Activated CD4-positive, alpha-beta T cell treated with anti-CD3 and anti-CD28 coated beads, Interleukin-2, Interleukin-4, amounts not matched to agents 100 ng/mL and 50 ng/mL, durations not matched to agents 16 hours and 8 hours (primary cell): Measurements from ENCODE around the gene PPP1R14C.
A peak's percentile ranks its signal among the peaks of the same experiment; 100 is the strongest.

Experiments used
- DNase-seq: peaks from one replicate; pipeline ENCODE4 v3.0.0-alpha.2; 2020; ENCODE audit warnings: low spot score

The PPP1R14C gene

DNA sequence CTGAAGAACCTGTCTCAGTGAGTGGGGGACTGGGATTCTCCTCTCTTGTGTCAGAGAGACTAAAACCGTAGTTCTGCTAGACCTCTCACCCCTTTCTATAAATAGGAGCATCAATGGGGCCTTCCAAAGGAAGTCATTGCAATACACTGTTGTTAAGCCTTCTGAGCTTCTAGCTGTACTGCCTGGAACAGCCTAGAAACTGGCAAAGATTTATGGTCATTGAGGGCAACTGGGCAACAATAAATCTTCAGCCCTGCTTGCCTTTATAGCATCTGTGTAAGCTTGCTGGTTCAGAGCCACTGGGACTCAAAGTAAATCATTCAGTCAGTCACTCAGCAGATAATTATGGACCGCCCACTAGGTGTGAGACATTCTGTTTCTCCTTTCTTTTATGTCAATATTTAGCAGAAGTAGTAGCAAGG is 53.2 kb downstream of the PPP1R14C start:
- no peak for DNase-seq

DNA sequence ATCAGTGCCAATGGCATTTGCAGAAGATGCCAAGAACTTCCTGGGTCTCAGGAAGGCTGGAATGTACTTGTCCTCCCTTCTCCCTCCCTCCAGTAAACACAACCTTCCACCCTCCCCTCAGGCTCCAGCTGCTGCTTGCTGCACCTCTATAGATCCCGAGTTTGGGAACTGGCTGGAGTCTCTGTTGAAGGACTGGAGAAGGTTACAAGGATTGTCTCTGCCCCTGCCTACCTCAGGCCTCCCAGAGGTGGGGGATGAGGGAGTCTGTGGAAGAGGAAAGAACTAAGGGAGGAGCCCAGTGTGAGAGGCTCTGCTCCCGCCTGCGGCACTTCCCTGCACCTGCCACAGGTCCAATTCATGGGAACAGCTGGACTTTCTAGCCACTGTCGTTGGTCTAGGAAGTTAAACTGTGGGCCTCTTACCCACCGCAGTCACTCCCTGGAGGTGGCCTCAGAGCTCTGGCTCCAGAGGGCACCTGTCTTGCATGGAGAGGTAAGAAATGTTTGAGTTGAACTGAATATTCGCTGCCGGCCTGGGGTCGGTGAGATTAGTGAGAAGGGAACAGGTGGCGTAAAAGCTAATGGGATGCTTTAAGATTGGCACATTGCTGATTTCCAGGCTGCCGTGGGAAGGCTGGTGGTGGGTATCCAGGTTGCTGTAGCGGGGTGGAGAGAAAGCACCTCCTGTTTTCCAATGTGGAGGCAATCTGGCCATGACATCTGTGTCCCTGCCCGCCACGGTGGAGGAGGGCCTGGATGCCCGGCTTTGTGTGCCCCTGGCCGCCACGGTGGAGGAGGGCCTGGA is 54.3 kb downstream of the PPP1R14C start:
- DNase-seq = no peak

DNA sequence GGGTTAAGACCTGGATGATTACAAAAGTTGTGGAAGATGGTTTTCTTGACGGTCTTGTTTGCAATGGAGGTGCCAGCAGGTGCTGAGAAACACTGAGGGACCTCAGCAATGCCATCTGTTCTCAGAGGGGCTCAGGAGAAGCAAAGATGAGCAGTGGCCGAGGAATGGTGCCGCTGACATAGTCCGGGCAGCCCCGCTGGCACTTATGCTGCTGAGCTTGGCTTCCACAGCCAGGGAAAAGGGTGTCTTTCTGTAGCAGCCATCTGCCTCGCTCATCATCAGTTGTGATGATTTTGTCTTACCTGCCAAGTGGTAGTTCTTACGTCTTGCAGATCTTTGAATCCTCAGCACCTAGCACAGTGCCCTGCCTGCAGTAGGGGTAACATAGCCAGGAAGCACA is 55.7 kb downstream of the PPP1R14C start:
- DNase-seq = no peak

DNA sequence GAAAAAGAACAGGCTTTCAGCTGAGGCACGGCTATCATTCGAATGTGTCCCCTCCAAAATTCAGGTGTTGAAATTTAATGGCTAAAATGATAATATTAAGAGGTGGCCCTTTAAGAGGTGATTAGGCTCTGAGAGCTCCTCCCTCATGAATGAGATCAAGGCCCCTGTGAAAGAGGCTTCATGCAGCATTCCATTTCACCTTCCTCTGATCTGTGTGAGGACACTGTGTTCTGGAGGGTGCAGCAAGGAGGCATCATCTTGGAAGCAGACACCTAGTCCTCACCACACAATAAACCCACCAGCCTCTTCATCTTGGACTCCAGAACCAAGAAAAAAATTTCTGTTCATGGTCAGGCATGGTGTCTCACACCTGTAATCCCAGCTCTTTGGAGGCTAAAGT is 56.4 kb downstream of the PPP1R14C start:
- DNase-seq = no peak

DNA sequence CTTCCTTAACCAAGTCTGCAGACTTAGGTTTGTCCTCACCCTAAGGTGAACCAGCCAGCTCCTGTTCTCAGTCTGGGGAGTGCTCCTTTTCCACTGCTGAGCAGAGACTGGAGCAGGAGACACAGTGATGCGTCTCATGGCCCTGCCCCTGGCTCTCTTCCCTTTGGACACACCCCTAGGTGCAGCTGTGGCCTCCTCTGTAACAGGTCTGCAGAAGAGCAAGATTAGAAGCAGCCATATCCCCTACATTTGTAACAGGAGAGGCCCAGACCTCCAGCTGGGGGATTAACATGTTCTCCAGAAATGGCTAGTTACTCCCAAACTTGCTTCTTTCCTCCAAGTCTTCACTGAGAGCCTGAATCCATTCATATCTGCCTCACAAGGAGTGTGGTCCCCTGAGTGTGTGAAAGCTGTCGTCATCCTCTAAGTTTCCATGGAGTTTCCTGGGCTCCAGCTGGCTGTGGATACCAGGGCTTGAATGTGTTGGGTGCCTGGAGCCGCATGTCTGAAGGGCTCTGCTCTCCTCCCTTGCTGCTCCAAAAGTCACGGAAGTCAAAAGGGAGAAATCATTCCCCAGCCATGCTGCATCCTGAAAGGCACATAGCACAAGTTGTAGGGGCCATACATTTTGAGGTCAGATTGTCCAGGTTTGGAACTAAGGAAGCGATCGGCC is 57.7 kb downstream of the PPP1R14C start:
- DNase-seq = no peak

DNA sequence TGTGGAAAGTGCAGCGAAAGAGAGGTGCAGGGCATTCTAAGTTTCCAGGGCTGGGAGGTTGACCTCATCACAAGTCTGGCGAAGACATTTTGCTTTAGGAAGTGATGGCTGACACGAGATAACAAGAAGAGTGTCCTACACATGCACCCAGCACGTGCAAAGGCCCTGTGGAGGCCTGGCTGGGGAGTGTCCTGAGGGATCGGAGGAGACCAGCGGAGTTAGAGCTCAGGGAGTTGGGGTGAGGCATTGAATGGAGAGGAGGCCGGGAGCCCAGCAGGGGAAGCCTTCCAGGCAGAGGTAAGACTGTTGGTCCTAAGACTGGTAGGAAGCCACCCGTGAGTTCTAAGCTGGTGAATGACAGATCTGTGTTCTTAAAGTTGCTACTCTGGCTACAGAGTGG is 58.4 kb downstream of the PPP1R14C start:
- DNase-seq = no peak

DNA sequence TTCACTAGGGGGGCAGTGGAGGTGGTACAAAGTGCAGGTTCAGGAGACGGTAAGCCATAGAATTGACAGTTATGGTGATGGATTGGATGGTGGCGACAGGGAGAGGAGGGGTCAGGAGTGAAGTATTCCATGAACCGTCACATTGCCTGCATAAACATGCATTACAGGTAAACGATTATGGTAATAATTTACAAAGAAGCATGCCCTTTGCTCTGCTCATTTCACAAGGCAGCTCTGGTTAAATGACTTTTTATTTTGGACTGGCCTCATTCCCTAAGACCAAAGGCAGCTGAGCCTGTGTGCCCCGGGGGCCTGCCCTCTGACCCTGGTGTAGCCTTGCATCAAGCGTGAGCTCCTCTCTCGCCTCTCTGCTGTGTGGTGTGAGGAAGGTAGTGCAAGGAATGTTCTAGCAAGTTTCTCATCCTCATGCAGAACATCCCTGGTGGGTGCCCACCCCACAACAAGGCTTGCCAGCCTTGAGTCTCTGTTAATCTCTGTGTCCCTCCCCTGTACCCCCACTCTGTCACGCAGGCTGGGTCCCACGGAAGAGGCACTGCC is 59.0 kb downstream of the PPP1R14C start:
- DNase-seq = no peak

DNA sequence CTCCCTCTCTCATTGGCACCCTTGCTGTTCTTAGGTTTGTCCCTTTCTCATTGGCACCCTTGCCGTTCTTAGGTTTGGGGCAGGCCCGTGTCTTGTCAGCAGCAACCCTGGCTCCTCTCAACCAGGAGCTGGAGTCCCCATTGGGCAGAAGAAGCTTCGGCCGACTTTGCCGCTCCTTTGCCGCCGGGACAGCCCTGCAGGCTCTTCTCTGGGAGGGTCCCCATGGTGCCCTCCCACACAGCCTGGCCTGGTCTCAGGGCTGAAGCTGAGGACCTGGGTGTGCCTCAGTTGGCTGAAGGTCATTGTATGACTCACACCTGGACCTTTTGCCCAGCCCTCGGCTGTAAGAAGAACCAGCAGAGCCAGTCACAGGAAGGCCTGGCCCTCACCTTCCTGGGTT is 59.6 kb downstream of the PPP1R14C start:
- no peak for DNase-seq

DNA sequence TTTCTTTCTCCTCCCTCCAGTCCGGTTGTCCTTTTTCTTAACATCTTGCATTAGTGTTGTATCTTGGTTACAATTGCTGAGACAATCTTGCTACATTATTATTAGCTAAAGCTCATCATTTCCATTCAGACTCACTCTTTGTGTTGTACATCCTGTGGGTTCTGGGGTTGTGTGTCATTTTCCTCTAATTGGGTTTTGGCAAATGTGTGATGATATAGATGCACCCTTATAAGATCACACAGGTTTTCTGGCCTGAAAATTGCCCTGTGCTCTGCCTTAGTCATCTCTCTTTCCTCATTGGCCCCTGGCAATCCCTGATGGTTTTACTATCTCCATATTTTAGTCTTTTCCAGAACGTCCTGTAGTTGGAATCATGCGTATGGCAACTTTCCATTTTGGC is 60.1 kb downstream of the PPP1R14C start:
- DNase-seq = no peak

DNA sequence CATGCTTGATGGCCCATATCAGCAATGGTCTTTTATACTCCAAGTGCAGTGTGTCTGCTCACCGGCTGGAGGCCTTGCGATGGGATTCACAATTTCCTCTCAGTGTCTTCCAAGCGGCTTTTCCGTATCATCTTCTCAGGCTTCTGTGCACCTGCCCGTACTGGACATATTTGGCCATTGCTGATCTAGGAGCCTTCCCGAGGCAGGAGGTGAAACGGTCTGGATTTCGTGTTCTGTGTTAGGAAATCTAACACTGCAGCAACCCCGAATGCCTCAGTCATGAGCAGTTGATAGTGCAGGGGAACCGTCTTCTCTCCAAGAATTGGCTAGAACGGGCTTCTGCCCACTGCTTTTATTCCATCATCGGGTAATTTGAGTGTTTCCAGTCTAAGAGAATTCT is 60.5 kb downstream of the PPP1R14C start:
- DNase-seq = no peak

DNA sequence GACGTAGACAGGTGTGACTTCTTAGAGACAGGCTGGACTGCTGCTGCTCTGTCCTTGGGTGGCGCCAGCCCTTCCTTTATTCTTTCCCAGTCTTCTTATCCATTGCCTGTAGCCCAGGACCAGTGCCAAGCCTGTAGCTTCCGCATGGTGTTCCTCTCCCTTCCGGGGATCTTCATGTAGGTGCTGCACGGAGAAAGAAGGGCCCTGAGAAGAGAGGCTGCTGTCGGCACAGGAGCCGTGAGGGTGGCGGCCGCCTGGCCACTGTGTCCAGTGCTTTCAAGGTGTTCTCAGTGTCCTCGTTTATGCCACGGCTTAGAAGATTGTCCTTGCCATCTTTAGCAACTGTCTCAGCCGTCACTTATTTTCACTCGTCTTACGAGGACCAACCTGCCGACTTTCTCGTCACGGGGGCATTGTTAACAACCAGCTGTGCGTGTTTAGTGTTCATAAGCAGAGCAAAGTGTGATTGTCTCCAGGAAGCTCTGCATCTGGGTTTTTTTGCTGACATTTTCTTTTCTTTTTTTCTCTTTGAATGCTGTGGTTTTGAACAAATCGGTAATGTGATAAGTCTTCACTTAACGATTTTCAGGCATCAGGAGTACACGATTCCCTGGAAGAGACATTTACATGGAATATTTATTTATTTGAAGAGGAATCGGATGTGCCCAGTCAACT is 61.2 kb downstream of the PPP1R14C start:
- DNase-seq = no peak

DNA sequence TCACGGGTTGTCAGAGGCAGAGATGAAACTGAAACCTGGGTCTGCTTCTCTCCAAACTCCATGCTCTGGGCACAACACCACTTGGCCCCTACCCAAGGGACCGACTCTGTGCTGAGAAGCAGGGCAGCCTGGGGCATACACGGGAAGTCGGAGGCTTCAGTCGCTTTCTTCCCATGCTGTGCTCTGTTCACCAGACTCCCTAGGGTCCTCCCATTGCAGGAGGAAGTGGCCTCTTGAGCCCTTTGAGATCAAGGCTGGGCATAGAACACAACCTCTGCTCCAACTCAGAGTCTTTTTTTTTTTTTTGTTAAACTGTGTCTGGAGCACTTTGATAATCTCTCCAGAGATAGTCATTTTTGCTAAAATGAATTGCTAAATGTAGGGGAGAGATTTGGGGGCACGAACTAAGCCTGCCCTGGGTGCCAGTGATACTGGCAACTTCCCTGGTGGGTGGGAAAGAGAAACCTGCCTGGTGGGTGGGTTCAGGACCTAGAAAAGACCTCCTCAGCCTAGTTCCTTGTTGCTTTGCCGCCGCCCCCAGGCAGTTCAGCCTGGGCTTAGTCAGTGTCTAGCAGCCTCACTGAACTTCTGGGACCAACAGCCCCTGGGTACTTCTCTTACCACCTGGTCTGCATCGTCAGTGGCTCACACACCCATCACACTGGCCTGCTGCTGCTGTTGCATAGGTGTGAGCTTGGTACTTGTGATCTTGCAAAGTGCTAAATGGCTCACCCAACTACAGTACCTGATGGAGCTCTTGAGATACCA is 62.0 kb downstream of the PPP1R14C start:
- DNase-seq = no peak

DNA sequence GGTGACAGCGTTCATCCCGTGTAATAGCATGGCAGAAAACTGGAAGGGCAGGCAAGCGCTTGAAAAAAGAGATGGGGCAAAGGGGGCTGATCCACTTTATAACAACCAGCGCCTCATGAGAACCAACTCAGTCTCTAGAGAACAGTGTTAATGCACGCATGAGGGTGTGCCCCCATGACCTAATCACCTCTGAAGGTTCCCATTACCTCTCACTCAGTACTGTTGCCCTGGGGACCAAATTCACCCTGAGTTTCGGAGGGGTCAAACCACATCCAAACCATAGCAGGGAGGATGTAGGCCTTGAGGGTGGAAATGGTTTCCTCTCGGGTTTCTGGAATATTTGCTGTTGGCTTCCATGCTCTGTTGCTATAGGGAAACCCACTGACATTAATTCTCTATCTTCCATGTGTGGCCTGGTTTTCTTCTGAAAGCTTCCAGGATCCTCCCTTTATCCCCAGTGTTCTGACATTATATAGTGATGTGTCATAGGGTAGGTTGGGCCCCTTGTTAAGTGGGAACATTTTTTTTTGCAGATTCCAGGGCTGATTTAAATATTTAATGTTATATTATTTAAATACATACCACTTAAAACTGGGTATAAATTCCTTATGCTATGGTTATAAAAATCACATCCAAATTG is 65.2 kb downstream of the PPP1R14C start:
- no peak for DNase-seq

DNA sequence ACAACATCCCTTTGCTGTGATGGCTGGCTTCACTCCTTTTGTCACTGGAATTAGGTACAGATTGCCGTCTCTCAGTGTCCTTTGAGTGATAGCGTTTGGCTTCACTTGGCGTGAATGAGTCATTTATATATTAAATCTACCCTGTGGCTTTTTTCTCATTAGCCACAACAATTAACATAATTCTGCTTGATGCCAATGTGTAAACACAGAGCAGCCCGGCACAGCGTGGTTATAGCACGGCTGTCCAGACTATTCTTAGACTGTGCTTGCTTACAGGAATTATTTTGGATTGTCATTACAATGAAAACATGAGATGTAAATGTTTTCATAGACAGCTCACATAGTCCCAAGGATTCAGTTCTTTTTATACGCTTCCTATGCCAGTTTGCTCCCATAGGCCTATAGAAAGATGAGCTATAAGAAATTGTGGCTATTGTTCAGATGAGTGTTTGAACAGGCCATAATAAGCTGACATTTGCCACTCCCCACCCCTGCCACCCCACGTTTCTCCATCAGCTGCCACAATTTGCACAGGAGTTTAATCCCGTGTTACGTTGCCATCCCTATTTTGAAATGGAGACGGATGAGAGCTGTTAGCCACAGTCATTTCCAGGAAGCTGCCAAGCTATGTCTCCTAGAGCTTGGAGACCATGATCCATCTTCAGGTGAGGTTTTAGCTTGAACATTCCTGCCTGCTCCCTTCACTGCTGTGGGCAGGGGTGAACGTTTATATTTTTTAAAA is 65.9 kb downstream of the PPP1R14C start:
- no peak for DNase-seq

DNA sequence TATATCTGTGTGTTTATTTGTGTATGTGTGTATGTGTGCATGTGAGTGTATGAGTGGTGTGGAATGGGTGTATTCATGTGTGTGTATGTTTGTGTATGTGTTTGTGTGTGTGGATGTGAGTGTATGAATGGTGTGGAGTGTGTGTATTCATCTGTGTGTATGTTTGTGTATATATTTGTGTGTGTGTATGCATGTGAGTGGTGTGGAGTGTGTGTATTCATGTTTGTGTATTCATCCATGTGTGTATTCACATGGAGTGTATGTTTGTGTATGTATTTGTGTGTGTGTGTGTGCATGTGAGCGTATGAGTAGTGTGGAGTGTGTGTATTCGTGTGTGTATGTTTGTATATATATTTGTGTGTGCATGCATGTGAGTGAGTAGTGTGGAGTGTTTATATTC is 66.6 kb downstream of the PPP1R14C start:
- DNase-seq = no peak

DNA sequence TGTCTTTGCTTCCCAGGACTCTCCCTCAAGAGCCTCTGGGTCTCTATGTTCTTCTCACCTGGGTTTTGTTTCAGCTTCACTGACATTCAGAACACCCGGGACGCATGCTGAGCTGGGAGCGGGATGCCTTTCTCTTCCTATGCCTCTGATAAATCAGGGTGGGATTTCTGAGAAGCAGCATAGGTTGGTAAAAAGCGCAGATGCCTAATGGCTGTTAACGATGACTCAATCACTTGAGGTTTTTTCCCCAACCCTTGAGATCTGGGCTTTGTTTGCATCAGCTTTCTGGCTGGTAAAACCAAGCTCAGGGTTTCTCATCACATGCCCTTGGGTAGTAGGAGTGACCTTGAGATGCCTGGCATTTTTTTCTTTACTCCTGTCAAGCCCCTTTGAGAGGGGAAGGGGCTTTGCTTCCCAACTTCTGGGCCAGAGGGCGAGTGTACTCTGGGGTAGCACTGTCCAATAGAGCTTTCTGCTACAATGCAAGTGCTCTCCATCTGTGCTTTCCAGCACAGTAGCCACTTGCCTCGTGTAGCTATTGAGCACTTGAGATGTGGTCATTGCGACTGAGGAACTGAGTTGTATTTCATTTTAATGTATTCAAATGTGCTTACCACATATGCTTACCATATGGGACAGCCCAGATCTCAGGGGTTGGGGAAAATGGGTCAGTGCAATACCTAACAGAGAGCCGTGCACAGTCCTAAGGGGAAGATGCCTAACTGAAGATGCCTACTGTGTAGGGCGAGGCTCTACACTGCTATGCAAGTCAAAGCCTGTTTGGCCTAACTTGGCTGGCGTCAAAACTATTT is 69.1 kb downstream of the PPP1R14C start:
- peak; percentile 2 for DNase-seq

DNA sequence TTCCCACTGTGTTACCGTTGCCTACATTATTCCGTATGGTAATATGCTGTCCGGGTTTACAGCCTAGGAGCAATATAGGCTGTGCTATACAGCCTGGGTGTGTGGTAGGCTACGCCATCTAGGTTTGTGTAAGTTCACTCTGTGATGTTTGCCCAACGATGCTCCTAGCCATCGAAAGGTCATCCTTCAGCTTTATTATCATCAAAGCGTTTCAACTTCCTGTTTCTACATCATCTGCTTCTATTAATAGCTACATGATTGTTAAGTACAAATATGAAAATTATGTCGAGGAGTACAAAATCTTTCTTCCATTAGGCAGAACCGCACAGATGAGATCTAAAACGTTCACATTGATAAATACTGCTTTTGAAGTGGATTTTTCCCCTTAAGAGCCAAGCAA is 69.9 kb downstream of the PPP1R14C start:
- no peak for DNase-seq

DNA sequence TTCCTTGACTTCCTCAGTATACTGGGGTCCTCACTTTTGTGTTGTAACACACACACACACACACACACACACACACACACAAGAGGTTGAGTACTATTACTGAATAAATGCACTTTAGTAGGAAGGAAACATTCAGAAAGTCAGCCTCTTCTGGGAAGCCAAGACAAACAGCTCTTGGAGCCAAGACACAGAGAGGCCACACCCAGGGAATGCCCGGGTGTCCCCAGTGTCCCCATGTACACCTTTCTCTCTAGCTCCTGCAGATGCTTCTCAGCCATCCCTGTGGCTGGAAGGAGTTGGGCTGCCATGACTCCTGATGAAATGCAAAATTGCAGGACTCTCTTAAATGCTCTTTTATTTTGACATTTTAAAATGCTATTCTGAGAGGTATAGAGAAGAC is 70.5 kb downstream of the PPP1R14C start:
- no peak for DNase-seq

DNA sequence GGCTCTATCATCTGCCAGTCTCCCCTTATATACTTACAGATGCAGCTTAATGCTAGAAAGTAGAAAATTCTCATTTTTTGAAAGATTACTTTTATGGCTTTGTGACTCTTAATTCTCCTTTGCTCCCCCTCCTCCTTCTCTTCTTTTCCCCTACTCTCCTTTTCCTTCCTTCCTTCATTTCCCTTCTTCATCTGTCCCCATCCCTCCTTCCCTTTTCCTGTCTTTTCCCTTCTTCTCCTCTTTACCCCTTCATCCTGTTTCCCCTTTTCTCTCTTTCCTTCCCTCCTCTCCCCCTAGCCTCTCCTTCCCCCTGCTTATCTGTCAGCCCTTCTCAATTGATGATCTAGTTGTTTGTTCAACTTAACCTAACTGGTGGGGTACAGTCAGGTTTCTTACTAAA is 71.5 kb downstream of the PPP1R14C start:
- DNase-seq = no peak
